GM19328 (cell line): ENCODE results near the gene LAMTOR4.
"Not testable (repeated sequence)": the region's sequence is repeated elsewhere in the genome, so short reads cannot be mapped to it uniquely, and the experiment has no call there.

Experiments
- ATAC-seq: cut with Tn5 transposase; IDR thresholded peaks from one replicate; pipeline ENCODE4 v1.9.1; 2021; ENCODE audit warnings: mild to moderate bottlenecking, moderate library complexity; ENCODE audit not compliant: unreplicated experiment

Gene LAMTOR4

GRCh38 chr7:100169147-100169850 lies 20.6 kb downstream of the LAMTOR4 start:
- no peak for ATAC-seq

GRCh38 chr7:100170101-100170897 lies 21.6 kb downstream of the LAMTOR4 start:
- ATAC-seq = no peak

GRCh38 chr7:100171087-100171681 lies 22.5 kb downstream of the LAMTOR4 start:
- no peak for ATAC-seq

- ATAC-seq = no peak
These were observed 23.1 kb downstream of the LAMTOR4 start for GRCh38 chr7:100171840-100172239.

- ATAC-seq = no peak
These were observed 25.2 kb downstream of the LAMTOR4 start for GRCh38 chr7:100173806-100174495.

GRCh38 chr7:100174582-100174981 lies 25.9 kb downstream of the LAMTOR4 start:
- ATAC-seq = no peak

- no peak for ATAC-seq
These were observed 26.7 kb downstream of the LAMTOR4 start for GRCh38 chr7:100175296-100175935.

GRCh38 chr7:100176096-100177044 lies 27.7 kb downstream of the LAMTOR4 start:
- no peak for ATAC-seq

- ATAC-seq = peak; percentile 90
These were observed 28.6 kb downstream of the LAMTOR4 start, which contains the start of the genes GPC2 and STAG3 for GRCh38 chr7:100177045-100178001. Gene GPC2 (minus strand): TSS chr7:100177381. CDS start chr7:100177199, 182 bp downstream. Gene STAG3 (plus strand): TSS chr7:100177918. CDS start chr7:100180557, 2,639 bp downstream.

GRCh38 chr7:100180084-100180483 lies 31.4 kb downstream of the LAMTOR4 start:
- not testable (repeated sequence) for ATAC-seq

GRCh38 chr7:100182616-100183015 lies 33.9 kb downstream of the LAMTOR4 start:
- ATAC-seq = not testable (repeated sequence)

GRCh38 chr7:100183090-100183489 lies 34.4 kb downstream of the LAMTOR4 start:
- ATAC-seq = not testable (repeated sequence)

- no peak for ATAC-seq
These were observed 37.0 kb downstream of the LAMTOR4 start for GRCh38 chr7:100185726-100186125.

- ATAC-seq = no peak
These were observed 40.3 kb downstream of the LAMTOR4 start for GRCh38 chr7:100189061-100189460.

- no peak for ATAC-seq
These were observed 41.5 kb downstream of the LAMTOR4 start for GRCh38 chr7:100190048-100190711.

- no peak for ATAC-seq
These were observed 43.1 kb downstream of the LAMTOR4 start for GRCh38 chr7:100191775-100192174.

GRCh38 chr7:100192281-100192862 lies 43.7 kb downstream of the LAMTOR4 start:
- not testable (repeated sequence) for ATAC-seq
